Activated CD4-positive, alpha-beta T cell treated with anti-CD3 and anti-CD28 coated beads, Interleukin-2, amount 10 ng/mL, durations not matched to agents 24 days and 14 days (primary cell): ENCODE data around the gene ADAMTS12. TPM values are rescaled to one million over a fixed set of nuclear protein-coding genes. Genes with fewer than 3 reads are reported as not detected.

ENCODE experiments used
- DNase-seq: peaks from one replicate; pipeline ENCODE4 v3.0.0; 2022
- H3K27ac Mint-ChIP-seq: one replicate; pipeline ENCODE4 v1.8.0; 2022; ENCODE audit warnings: mild to moderate bottlenecking, mixed read lengths
- H3K27me3 Mint-ChIP-seq: one replicate; pipeline ENCODE4 v1.8.0; 2022; ENCODE audit warnings: mixed read lengths
- H3K36me3 Mint-ChIP-seq: one replicate; pipeline ENCODE4 v1.8.0; 2022; ENCODE audit warnings: low read depth, mild to moderate bottlenecking, mixed read lengths
- H3K4me1 Mint-ChIP-seq: one replicate; pipeline ENCODE4 v1.8.0; 2021; ENCODE audit warnings: mixed read lengths
- H3K4me3 Mint-ChIP-seq: one replicate; pipeline ENCODE4 v1.8.0; 2022; ENCODE audit warnings: mild to moderate bottlenecking, moderate library complexity, mixed read lengths
- H3K9me3 Mint-ChIP-seq: one replicate; pipeline ENCODE4 v1.8.0; 2021; ENCODE audit warnings: mixed read lengths
- intact Hi-C: fragments of 100-400 bp; cut with micrococcal nuclease; formaldehyde crosslinking; loops from one replicate; pipeline ENCODE4 v1.15.1; 2023
- total RNA-seq: library from RNA; stranded (reverse); gene quantifications from 2 replicates; pipeline ENCODE4 v1.2.3, GENCODE V29; 2022

Gene ADAMTS12
- total RNA-seq, 1 donor from 2014 or later: not detected

DNA sequence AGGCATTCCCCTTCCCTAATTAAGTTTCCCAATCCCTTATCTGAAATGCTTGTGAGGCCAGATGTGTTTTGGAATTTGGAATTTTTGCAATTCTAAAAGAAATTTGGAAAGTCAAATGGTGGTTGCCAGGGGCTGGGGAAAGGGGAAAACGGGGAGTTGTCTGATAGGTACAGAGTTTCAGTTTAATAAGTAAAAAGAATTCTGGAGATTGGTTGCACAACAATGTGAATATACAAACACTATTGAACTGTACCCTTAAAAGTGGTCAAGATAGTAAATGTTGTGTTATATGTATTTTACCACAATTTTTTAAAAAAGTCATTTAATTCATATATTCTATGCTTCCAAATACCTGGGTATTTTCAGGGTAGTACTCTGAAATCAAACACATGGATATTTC is 154.5 kb downstream of the ADAMTS12 start:
- Mint-ChIP-seq H3K4me1 (no peaks in the 10 kb centered on the region), H3K27ac (no peak overlapping the region), H3K9me3 (no peaks in the 10 kb centered on the region), H3K4me3 (no peak overlapping the region), H3K36me3 (no peaks in the 10 kb centered on the region), H3K27me3 (peaks cover 1% of the 10 kb centered on the region)
- intact Hi-C loops: no loop called here
- DNase-seq: no peak

DNA sequence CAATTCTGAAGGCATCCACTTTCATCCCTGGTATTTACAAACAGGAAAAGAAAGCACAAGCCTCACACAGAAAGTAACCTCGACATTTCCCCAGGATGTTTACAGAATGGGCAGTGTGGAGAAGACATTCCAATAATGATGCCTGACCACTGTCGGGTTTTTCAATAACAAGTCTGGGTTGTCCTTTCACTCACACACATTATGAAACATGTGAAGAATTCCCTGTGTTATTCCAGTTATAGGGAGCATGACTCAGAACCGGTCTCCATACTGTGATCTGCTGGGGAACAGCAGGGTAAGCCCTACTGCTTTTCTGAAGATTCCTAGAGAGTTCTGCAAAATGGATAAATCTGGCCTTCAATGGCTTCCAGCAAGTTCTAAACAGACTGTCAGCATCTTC is 155.3 kb downstream of the ADAMTS12 start:
- peaks cover 1% of the 10 kb centered on the region for H3K27me3 Mint-ChIP-seq
- no peak overlapping the region for H3K4me3 Mint-ChIP-seq
- no peaks in the 10 kb centered on the region for H3K9me3 Mint-ChIP-seq
- H3K36me3 Mint-ChIP-seq: no peaks in the 10 kb centered on the region
- intact Hi-C loops: no loop called here
- no peak for DNase-seq
- no peak overlapping the region for H3K27ac Mint-ChIP-seq
- H3K4me1 Mint-ChIP-seq: no peaks in the 10 kb centered on the region

DNA sequence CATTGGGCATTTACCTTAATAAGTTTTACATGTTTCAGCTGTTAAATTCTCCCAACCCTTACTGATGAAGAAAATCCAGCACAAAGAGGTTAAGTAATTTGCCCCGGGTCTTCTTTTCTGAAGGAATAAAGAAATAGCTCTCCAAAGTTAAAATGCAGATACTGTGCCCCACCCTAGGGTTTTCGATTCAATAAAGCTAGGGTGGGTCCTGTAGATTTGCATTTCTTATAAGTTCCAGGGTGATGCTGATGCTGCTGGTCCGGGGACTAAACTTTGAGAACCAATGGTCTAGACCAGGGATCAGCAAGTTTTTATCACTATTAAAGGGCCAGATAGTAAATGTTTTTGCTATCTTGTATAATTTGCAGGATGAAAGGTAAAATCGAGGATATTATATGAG is 156.7 kb downstream of the ADAMTS12 start:
- no peak overlapping the region for H3K27ac Mint-ChIP-seq
- H3K27me3 Mint-ChIP-seq: peaks cover 1% of the 10 kb centered on the region
- no peaks in the 10 kb centered on the region for H3K4me1 Mint-ChIP-seq
- intact Hi-C loops: no loop called here
- H3K4me3 Mint-ChIP-seq: no peak overlapping the region
- no peaks in the 10 kb centered on the region for H3K36me3 Mint-ChIP-seq
- DNase-seq: no peak
- H3K9me3 Mint-ChIP-seq: no peaks in the 10 kb centered on the region

DNA sequence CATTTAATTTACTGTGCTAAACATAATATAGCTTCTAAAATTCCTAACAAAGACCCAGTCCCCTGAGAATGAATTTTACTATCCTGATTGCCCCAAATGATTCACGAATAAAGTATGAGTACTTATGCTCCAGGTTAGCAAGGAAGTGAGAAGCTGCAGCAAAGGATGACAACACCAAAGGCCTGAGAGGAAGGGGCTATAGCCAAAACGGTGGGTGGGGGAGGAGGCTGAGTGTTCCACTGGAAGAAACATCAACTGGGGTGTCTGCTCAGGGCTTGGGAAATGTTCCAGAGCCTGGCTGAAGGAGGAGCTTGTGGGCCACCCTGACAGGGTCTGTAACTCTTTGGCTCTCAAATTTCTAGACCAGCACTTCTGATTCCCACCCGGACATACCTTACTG is 157.3 kb downstream of the ADAMTS12 start:
- H3K27me3 Mint-ChIP-seq: peaks cover 1% of the 10 kb centered on the region
- no peak overlapping the region for H3K27ac Mint-ChIP-seq
- intact Hi-C loops: no loop called here
- no peak overlapping the region for H3K4me3 Mint-ChIP-seq
- no peaks in the 10 kb centered on the region for H3K9me3 Mint-ChIP-seq
- no peaks in the 10 kb centered on the region for H3K4me1 Mint-ChIP-seq
- H3K36me3 Mint-ChIP-seq: no peaks in the 10 kb centered on the region
- no peak for DNase-seq

DNA sequence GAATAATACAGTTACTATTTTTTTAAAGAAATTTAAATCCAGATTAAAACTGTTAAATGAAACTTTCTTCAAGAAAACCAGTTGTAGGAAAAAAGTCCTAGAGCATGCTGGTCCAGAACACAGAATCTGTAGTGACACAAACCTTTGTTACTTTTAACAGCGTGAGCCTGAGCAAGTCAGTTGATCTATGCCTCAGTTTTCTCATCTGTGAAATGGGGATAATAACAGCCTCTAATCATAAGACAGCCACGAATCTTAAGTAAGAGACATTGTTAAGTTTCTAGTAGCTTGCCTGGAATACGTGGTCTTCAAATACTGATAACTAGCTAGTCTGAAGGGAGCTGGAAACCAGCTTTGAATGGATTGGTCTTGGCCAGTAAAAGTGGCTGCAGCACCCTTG is 158.6 kb downstream of the ADAMTS12 start:
- H3K4me1 Mint-ChIP-seq: no peaks in the 10 kb centered on the region
- no peaks in the 10 kb centered on the region for H3K9me3 Mint-ChIP-seq
- no peaks in the 10 kb centered on the region for H3K36me3 Mint-ChIP-seq
- H3K27me3 Mint-ChIP-seq: peaks cover 1% of the 10 kb centered on the region
- DNase-seq: no peak
- intact Hi-C loops: no loop called here
- H3K4me3 Mint-ChIP-seq: no peak overlapping the region
- H3K27ac Mint-ChIP-seq: no peak overlapping the region

DNA sequence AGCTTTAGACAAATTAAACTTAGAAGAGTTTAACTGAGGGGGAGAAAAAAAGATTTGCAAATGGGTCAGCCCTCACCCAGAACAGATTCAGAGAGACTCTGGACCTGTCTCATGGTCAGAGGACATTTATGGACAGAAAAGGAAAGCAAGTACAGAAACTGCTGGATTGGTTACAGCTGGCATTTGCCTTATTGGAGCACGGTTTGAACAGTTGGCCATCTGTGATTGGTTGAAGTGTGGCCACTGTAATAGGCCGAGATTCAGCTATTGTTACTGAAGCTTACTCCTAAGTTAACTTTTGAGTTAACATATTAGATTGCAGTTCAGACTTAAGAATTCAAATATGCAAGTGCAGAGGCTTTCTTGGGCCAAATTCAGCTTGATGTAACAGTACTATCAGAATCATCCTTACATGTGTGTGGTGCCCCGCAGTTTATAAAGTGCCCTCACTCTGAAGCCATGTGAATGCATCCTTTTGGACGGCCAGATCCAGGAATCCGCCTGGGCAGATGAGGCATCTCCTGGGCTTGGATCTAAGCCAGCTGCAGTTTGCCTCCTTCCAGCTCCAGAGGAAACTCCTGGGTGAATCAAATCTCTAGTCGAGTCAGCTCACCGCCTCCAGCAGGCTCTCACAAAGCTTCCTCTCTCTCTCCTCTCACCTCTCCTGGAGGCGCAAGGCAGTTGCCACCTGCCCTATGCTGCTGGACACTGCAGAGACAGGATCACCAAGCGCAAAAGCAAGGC is 165.2 kb downstream of the ADAMTS12 start:
- no peaks in the 10 kb centered on the region for H3K4me1 Mint-ChIP-seq
- H3K36me3 Mint-ChIP-seq: no peaks in the 10 kb centered on the region
- intact Hi-C loops: no loop called here
- H3K27ac Mint-ChIP-seq: no peak overlapping the region
- no peaks in the 10 kb centered on the region for H3K27me3 Mint-ChIP-seq
- no peak overlapping the region for H3K4me3 Mint-ChIP-seq
- no peaks in the 10 kb centered on the region for H3K9me3 Mint-ChIP-seq
- peak; percentile 34 for DNase-seq

DNA sequence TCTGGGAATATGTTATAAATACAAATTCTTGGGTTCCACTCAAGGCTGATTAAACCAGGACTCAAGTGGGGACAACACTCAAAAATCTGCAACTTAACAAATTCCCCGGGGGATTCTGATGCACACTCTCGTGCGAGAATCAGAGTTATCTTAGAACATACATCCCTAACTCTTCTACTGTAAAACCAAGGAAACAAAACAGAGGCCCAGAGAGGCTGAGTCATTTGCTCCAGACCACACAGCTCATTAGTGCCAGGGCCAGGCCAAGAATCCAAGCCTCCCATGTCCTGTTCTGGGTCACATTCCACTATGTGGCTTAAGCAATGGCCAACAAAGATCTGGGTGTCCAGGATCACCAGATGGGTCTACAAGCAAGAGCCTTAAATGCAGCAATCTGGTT is 166.0 kb downstream of the ADAMTS12 start:
- Mint-ChIP-seq H3K9me3 (no peaks in the 10 kb centered on the region), H3K36me3 (no peaks in the 10 kb centered on the region), H3K4me3 (no peak overlapping the region), H3K4me1 (no peaks in the 10 kb centered on the region), H3K27me3 (no peaks in the 10 kb centered on the region), H3K27ac (no peak overlapping the region)
- peak; percentile 20 for DNase-seq
- intact Hi-C loops: no loop called here

DNA sequence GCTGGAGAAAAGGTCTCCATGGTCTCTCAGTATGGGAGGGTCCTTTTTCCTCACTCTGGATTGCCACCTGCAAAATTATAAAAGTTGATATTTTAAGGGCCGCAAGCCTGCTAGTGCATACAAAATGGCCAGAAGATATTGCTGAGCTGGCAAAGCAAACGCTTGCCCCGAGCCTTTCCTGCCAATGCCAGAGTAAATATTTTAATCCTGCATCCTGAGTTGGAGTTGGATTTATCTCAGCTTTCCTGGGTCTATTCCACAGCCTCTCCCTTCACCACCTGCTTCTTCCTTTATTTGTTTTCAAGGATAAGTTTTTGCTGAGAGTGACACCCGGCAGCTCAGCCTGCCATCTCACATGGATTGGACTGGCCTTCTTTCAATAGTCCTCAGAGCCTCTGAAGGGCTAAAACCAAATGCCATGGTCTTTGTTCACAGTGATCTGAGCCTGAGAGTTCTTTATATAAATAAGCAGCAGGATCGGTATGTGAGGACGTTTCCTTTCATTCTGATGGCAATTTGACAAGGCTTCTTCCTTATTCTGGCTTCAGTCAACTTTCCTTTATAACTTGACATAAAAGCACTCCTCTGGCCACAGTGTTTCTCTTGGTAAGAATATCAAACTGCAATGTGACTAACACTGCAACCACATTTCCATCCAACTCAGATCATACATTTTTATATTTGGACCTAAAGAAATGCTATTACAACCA is 170.1 kb downstream of the ADAMTS12 start:
- intact Hi-C loops: no loop called here
- Mint-ChIP-seq H3K36me3 (no peaks in the 10 kb centered on the region), H3K9me3 (no peaks in the 10 kb centered on the region), H3K27me3 (no peaks in the 10 kb centered on the region), H3K4me1 (no peaks in the 10 kb centered on the region), H3K27ac (no peak overlapping the region), H3K4me3 (no peak overlapping the region)
- DNase-seq: no peak

DNA sequence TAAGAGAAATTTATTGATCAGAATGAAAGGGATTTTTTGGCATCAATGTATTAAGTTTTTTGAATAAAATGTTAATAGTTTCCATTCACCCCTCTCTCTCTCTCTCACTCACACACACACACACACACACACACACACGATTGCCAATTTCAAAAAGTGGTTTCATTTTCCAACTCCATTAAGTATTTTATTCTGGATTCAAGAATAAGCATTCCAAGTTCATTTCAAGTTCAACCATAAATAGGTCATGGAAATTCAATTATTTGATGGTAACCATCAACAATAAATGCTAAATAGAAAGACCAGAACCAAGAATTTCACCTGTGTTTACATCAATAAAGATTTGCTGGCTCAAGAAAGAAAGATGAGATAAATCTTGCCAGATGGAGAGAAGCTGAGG is 171.6 kb downstream of the ADAMTS12 start:
- no peak for DNase-seq
- no peaks in the 10 kb centered on the region for H3K4me1 Mint-ChIP-seq
- intact Hi-C loops: no loop called here
- H3K4me3 Mint-ChIP-seq: no peak overlapping the region
- no peaks in the 10 kb centered on the region for H3K36me3 Mint-ChIP-seq
- no peak overlapping the region for H3K27ac Mint-ChIP-seq
- no peaks in the 10 kb centered on the region for H3K27me3 Mint-ChIP-seq
- no peaks in the 10 kb centered on the region for H3K9me3 Mint-ChIP-seq

DNA sequence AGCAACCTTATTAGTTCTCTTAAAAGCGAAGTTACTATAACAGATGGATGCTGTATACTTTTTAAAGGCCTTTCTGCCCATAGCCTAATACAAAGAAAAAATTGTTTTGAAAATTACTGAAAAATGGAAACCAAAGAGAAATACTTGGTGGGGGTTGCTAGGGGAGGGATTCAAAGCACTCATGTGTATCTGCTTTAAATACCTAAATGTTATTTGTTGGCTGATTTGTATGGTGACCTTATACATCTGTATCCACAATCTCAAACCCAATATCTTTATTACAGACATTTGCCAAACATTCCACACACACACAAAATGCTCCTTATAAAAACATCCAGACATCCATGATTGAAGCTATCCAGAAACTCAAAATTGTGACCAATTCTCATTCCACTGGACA is 172.0 kb downstream of the ADAMTS12 start:
- H3K9me3 Mint-ChIP-seq: no peaks in the 10 kb centered on the region
- no peak overlapping the region for H3K4me3 Mint-ChIP-seq
- H3K27me3 Mint-ChIP-seq: no peaks in the 10 kb centered on the region

DNA sequence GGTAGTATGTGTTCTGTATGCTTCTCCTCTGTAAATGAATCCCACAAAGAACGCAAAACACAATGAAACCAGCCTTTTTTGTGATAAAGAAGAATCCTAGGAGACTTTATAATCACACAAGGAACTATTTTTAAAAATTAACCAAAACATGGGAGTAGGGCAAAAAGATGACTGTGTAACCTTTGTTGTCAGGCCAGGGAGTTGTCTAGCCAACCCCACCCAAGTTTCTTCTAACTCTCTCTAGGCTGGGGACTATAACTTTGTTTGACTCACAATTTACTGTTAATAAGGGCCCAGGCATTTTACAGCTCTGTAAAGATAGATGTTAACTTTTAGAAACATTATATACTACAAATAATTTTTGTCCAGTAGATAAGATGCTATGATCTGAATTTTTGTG is 176.1 kb downstream of the ADAMTS12 start:
- intact Hi-C loops: no loop called here
- DNase-seq: no peak

More for the DNA sequence above, 172.0 kb downstream of the ADAMTS12 start:
- Mint-ChIP-seq H3K36me3 (no peaks in the 10 kb centered on the region), H3K27ac (no peak overlapping the region), H3K4me1 (no peaks in the 10 kb centered on the region)
- intact Hi-C loops: no loop called here
- no peak for DNase-seq

DNA sequence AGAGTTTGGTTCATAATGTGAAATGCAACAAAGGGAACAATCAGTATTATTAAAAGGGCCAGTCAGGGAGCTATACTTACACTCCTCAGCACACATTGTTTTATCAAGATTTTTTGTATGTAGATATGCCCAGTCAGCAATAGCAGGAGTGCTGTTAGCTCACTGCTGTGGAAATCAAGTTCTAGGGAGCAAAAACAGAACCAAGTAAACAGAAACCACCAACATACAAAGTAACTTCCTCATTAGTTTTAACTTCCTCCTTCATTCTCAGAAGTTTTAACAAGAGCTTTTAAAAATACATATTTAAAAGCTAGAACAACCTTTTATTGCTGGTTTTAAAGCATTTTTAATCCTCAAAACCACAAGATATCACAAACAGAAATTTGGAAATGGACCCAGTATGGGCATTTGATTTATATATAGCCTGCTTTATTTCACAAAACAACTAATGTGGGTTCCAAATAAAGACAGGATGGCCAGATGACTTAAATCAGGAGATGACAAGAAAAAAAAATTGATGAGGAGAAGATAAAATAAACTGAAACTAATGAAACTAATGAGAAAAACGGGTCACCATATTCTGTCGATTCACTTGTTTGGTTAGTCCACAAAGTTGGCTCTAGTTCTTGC is 178.5 kb downstream of the ADAMTS12 start:
- Mint-ChIP-seq H3K36me3 (no peaks in the 10 kb centered on the region), H3K27me3 (no peaks in the 10 kb centered on the region), H3K4me3 (no peak overlapping the region)

More for the DNA sequence above, 176.1 kb downstream of the ADAMTS12 start:
- Mint-ChIP-seq H3K4me3 (no peak overlapping the region), H3K36me3 (no peaks in the 10 kb centered on the region), H3K4me1 (no peaks in the 10 kb centered on the region), H3K27ac (no peak overlapping the region), H3K9me3 (peaks cover 4% of the 10 kb centered on the region), H3K27me3 (no peaks in the 10 kb centered on the region)

DNA sequence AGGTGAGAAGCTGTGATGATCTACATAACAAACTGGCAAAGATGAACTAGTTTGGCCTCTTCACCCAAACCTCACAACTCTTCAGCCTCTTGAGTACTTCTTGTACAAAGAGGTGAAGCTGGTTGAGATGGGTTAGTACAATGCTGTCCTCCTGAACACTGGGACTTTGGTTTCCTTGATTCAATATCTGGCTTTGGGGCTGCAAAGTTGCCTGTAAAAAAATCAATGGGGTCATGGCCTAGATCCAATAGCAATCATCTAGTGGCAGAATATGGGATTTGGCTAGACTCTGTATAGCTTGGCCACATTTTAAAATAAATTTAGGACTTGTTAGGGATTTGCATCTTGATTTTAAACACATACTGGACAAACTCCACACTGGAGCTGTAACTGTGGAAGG is 179.1 kb downstream of the ADAMTS12 start:
- Mint-ChIP-seq H3K27me3 (no peaks in the 10 kb centered on the region), H3K9me3 (peaks cover 8% of the 10 kb centered on the region), H3K36me3 (no peaks in the 10 kb centered on the region), H3K4me1 (no peaks in the 10 kb centered on the region), H3K4me3 (no peak overlapping the region), H3K27ac (no peak overlapping the region)
- no peak for DNase-seq
- intact Hi-C loops: no loop called here

More for the DNA sequence above, 178.5 kb downstream of the ADAMTS12 start:
- intact Hi-C loops: no loop called here
- Mint-ChIP-seq H3K27ac (no peak overlapping the region), H3K4me1 (no peaks in the 10 kb centered on the region), H3K9me3 (peaks cover 8% of the 10 kb centered on the region)
- no peak for DNase-seq

DNA sequence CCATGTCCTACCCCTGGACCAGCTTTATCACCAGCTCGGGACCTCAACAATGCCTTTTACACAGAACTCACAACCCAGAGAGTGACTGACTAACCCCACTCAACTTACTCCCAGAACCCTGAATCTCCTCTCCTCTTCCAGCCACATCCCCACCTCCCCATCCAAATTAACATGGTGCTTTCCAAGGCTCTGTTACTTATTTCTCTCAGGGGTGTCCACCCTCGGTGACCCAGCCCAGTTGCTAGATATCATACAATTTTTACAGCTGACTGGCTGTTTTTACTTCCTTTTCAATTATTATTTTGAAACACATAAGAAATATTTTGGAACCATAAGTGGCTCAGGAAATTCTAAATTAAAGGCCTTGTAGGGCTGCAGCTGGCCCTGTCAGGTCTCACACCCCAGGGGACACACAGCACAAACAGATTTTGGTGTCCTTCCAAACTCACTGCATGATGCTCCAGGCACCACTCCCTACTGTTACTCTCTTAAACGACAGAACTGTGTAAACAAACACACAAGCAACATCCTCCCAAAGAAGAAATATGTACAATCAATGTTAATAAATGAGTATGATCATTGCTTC is 180.6 kb downstream of the ADAMTS12 start:
- no peak overlapping the region for H3K27ac Mint-ChIP-seq
- intact Hi-C loops: no loop called here
- peaks cover 8% of the 10 kb centered on the region for H3K9me3 Mint-ChIP-seq
- no peak for DNase-seq
- H3K36me3 Mint-ChIP-seq: no peaks in the 10 kb centered on the region
- no peaks in the 10 kb centered on the region for H3K4me1 Mint-ChIP-seq
- no peaks in the 10 kb centered on the region for H3K27me3 Mint-ChIP-seq
- H3K4me3 Mint-ChIP-seq: no peak overlapping the region
